GM12891 (cell line): ENCODE measurements around the gene SH3GL2.
A peak's percentile ranks its signal among the peaks of the same experiment; 100 is the strongest.

Source experiments
- DNase-seq: peaks from one replicate; pipeline ENCODE4 v3.0.0; 2011; ENCODE audit warnings: low spot score; ENCODE audit not compliant: insufficient read length
- FAIRE-seq: peaks from 2 replicates; lab custom pipeline; 2011; peaks lifted over from hg19 to GRCh38; lab: Jason Lieb, UNC
- PAX5 ChIP-seq: IDR thresholded peaks from 2 replicates; pipeline ENCODE4 v1.6.1; 2011; ENCODE audit warnings: low read length, moderate library complexity, mild to moderate bottlenecking; ENCODE audit not compliant: insufficient read depth, severe bottlenecking
- POLR2A ChIP-seq: IDR thresholded peaks from 2 replicates; pipeline ENCODE4 v1.6.1; 2011; ENCODE audit warnings: low read depth, low read length, control low read depth
- POLR2AphosphoS5 ChIP-seq: IDR thresholded peaks from 2 replicates; pipeline ENCODE4 v1.6.1; 2011; ENCODE audit warnings: low read depth, low read length, control low read depth
- POU2F2 ChIP-seq: IDR thresholded peaks from 2 replicates; pipeline ENCODE4 v1.6.1; 2011; ENCODE audit warnings: low read depth, mild to moderate bottlenecking, control low read depth, low read length, moderate library complexity
- SPI1 ChIP-seq: IDR thresholded peaks from 2 replicates; pipeline ENCODE4 v1.6.1; 2011; ENCODE audit warnings: low read depth, low read length, control low read depth
- TAF1 ChIP-seq: IDR thresholded peaks from 2 replicates; pipeline ENCODE4 v1.6.1; 2011; ENCODE audit warnings: low read depth, low read length, control low read depth

The SH3GL2 gene

DNA sequence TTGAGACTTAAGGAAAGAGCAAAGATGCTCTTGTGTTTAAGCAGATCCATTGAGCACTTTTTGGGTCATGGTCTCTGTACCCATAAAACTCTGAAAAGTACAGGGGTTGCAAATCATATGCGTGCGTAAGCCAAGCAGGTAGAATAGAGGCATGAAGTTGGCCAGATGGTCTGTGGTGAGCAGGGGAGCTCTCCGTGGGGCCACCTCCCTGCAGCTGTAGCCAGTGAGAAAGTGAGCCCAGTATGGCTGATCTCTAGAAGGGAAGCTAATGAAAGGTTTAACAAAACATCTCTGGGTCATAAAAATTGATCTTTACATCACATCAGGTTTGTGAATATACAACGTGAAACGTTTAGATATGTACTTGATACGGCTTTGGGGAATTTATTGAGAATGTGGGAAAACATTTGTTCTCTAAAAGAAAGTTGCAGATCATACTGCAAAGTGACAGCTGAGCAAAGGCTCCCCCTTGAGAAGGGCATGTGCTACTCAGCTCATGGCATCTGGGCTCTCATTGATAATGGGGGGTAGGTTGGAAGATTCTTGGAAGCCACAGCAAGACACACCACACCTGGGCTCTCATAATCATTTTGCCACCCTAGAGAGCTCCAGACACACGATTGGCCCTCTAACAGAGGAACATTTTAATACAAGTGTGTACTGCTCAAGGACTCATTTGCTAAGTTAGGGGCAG lies 30.6 kb downstream of the SH3GL2 start:
- TF ChIP-seq TAF1 (no peak), POLR2AphosphoS5 (no peak), POU2F2 (no peak), SPI1 (no peak), POLR2A (no peak), PAX5 (no peak)
- FAIRE-seq: no peak
- no peak for DNase-seq

DNA sequence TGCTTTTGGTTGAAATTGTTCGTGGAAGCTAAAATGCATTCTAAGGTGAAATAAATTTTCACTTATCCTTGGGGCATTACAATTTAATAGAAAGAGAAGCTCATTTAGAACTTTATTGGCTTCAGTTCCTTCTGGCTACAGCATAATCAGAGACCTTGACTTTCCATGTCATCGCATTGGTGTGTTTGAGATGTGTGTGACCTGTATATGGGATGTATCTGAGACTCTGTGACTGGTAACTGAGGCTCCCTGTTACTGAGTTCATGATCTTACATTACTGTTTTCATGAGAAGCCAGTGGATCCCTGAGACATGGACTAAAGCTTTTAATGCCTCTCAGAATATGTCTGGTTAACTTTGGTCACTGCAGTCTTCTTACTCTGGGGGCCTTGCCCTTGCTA lies 32.5 kb downstream of the SH3GL2 start:
- no peak for FAIRE-seq
- no peak for DNase-seq

DNA sequence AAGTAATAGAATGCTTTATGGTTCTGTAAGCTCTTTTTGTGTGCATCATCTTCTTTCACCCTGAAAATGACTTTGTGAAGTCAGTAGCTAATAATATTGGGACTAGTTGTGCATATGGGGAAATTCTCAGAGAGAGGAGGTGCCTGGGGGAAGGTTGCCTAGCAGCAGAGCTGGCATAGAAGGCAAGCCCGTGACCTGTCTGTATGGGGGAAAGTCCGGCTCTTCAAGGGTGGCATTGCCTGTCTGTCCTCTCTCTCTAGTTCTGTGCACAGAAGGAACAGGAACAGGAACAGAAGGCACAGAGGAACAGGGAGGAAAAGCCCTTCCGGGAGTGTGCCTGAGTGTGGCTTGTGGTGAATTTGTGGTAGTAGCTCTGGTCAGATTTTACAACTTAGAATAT lies 33.1 kb downstream of the SH3GL2 start:
- FAIRE-seq (no peak), DNase-seq (no peak)
- TF ChIP-seq POU2F2 (no peak), POLR2A (no peak), PAX5 (no peak), TAF1 (no peak), SPI1 (no peak), POLR2AphosphoS5 (no peak)

More for the DNA sequence above, 32.5 kb downstream of the SH3GL2 start:
- no peak for TF ChIP-seq POLR2A
- TF ChIP-seq TAF1: no peak
- no peak for TF ChIP-seq POU2F2
- TF ChIP-seq SPI1: no peak
- TF ChIP-seq POLR2AphosphoS5: no peak
- no peak for TF ChIP-seq PAX5

DNA sequence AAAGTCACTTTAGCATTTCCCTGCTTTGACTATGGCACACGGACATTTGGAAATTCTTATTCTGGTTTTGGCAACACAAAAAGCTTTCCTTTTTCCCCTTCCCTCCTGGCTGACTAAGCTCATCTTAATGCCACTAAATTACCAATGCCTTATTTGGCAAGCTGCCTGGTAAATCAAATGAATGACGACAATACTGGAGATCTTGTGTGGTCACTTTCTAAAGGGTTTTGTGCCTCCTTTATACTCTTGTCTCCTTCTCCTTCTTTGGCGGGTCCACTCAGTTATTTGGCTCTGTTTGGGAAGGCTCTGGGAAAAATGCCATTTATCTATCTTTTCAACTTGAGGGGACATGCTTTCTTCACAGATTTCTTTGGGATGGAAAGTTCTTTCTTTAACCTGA lies 34.9 kb downstream of the SH3GL2 start:
- FAIRE-seq: no peak
- DNase-seq: no peak
- TF ChIP-seq PAX5 (no peak), SPI1 (no peak), TAF1 (no peak), POLR2A (no peak), POU2F2 (no peak), POLR2AphosphoS5 (no peak)

DNA sequence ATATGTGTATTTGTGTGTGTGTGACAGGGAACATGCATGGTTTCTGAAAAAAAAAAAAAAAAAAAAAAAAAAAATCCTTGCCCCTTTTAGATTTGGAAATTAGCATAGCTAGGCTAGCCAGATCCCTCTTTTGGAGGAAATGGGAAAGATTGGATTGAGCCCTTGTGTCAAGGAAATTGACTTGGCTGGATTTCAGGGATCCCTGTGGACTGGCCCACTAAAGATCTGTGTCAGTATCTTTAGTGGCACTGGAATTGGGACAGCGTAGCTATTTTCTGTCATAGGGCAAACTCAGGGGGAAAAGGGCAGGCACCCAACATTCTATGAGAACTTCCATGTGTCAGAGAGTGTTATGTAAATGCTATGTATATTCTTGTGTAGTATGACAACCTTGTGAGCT lies 35.4 kb downstream of the SH3GL2 start:
- TF ChIP-seq POLR2A (no peak), TAF1 (no peak), SPI1 (no peak), POU2F2 (no peak), POLR2AphosphoS5 (no peak), PAX5 (no peak)
- DNase-seq: no peak
- no peak for FAIRE-seq

DNA sequence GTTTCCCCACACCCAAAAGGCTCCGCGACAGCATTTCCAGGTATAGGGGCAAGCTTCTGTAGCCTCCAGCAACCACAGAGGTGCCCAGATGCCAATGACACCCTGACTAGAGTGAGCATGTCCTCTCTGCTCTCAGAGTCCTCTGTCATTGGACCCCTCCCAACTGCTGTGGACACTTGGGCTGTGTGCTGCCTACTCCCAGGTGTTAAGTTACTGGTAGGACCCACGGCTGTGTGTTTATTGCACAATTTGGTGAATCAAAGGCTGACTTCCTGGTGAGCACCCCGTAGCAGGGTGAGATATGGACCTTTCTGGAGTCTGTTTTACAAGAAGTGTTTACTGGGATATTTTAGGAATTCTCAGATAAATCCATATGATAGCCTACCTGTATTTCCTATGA lies 36.0 kb downstream of the SH3GL2 start:
- DNase-seq: no peak
- no peak for TF ChIP-seq POLR2AphosphoS5
- no peak for TF ChIP-seq TAF1
- TF ChIP-seq POU2F2: no peak
- TF ChIP-seq SPI1: no peak
- no peak for TF ChIP-seq PAX5
- no peak for TF ChIP-seq POLR2A
- no peak for FAIRE-seq

DNA sequence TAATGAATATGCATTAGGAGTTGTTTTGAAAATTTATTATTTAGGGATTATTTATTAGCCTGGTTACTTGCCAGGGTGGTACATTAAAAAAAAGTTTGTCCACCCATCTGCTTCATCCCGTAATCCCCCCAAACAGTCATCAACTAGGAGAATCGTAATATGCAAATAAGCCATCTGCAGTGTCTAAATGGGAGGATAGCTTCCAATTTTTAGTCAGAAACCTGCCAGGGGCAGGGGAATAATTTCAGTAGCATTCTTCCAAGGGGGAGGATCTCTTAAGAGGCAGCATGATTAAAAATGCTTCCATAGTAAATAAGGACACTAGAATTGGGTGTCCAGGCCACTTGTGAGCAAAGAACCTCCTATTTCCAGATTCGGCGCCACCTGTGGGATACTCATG lies 43.3 kb downstream of the SH3GL2 start:
- FAIRE-seq (no peak), DNase-seq (no peak)
- TF ChIP-seq SPI1 (no peak), POLR2AphosphoS5 (no peak), PAX5 (no peak), POLR2A (no peak), TAF1 (no peak), POU2F2 (no peak)

DNA sequence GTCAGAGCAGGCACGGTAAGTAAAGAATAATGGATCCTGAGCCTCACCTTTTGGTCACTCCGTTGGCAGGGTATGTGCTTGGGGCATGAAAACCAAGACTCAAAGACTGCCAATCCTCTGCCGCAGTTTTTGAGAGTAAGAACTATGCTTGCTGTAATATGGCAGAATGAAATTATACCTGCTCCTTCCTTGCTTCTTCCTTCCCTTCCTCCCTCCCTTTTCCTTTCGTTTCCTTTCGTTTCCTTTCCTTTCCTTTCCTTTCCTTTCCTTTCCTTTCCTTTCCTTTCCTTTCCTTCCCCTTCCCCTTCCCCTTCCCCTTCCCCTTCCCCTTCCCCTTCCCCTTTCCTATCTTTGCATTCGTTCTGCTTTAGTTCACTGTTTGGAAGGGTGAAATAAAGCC lies 43.9 kb downstream of the SH3GL2 start:
- FAIRE-seq (no peak), DNase-seq (no peak)
- TF ChIP-seq TAF1 (no peak), SPI1 (0 out of 2 replicates have a peak, but pooled peaks have one; percentile 19), POLR2A (no peak), POLR2AphosphoS5 (no peak)

DNA sequence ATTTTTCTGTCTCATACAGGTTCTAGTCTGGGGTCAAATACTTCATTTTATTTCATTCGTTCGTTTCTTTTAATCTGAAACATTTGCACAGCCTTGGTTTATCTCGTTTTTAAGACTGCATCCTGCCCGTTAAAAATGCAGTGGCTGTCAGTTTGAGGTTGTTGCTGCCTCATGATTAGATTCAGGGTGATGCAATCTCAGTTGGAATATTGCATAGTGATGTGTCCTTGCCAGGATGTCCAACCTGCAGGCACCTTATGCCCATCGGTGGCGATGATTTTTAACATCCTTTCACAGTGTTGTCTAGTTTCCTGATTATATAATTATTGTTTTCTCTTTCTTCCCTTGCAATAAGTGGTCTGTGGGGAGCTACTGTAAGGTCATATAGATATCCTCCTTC lies 45.1 kb downstream of the SH3GL2 start:
- TF ChIP-seq POLR2A (no peak), POLR2AphosphoS5 (no peak), TAF1 (no peak), PAX5 (no peak), POU2F2 (no peak), SPI1 (no peak)
- no peak for FAIRE-seq
- no peak for DNase-seq

DNA sequence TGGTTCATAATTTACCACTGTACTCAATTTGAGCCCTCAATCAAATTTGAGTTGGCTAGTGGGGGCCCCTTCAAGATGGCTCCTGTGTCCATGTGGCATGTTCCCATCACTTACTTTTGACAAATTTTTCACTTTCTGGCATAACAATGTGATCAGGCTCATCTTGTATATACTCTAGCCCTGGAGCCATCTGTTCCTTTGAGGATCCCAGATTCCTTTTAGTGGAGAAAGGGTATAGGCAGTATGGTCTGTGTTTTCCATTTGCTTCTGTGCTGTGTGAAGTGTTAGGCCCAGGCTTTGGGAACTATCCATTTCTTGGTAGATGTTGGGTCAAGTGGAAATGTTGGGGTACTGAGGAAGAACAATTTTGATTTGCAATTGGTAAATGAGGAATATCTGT lies 45.7 kb downstream of the SH3GL2 start:
- FAIRE-seq (no peak), DNase-seq (no peak)
- TF ChIP-seq TAF1: no peak
- no peak for TF ChIP-seq POLR2A
- no peak for TF ChIP-seq SPI1
- TF ChIP-seq POLR2AphosphoS5: no peak
- TF ChIP-seq PAX5: no peak
